GM21447 (cell line): ENCODE results near the gene TMEM107.
"Not testable (repeated sequence)": the region's sequence is repeated elsewhere in the genome, so short reads cannot be mapped to it uniquely, and the experiment has no call there.

Source experiments
- ATAC-seq: cut with Tn5 transposase; IDR thresholded peaks from one replicate; pipeline ENCODE4 v1.9.1; 2021; ENCODE audit not compliant: unreplicated experiment

TMEM107 gene

DNA sequence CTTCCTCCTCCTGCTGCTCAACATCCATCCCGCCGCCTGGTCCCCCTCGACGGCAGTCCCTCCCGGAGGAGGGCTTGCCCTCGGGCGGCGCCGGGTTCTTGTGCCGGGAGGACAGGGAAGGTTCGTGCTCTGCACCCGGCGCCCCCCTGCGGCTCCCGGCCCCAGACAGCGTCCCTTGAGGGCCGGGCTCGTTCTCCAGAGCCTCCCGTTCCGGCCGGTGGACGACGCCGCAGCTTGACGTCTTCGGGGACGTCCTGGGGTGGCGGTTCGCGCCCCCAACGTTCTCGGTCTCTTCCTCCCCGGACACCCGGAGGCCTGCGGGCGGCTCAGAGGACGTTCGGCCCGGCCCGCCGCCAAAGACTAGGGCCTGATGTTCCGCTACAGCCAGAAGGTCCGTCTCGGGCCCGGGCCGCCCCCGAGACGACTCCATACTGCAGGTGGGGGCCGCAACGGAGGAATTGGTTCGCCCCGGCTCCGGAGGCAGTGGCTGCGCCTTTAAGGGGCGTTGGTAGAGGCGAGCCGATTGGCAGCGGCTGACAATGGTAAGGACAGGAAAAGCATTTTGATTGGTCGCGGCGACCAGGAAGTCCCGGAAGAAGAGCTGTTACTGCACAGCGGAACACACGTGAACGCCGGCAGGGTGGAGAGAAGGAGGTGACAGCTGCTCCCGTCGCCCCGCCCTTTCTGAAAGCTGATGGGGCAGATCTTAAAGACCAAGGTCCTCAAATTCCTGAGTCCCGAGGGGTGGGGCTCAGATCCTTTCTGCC lies 13.7 kb upstream of the TMEM107 start, which contains the start of gene BORCS6:
Gene BORCS6 (minus strand): TSS at position 470 of the 767 bp plus-strand sequence. CDS start 40 bp downstream, at position 430.
- ATAC-seq = peak; percentile 48

DNA sequence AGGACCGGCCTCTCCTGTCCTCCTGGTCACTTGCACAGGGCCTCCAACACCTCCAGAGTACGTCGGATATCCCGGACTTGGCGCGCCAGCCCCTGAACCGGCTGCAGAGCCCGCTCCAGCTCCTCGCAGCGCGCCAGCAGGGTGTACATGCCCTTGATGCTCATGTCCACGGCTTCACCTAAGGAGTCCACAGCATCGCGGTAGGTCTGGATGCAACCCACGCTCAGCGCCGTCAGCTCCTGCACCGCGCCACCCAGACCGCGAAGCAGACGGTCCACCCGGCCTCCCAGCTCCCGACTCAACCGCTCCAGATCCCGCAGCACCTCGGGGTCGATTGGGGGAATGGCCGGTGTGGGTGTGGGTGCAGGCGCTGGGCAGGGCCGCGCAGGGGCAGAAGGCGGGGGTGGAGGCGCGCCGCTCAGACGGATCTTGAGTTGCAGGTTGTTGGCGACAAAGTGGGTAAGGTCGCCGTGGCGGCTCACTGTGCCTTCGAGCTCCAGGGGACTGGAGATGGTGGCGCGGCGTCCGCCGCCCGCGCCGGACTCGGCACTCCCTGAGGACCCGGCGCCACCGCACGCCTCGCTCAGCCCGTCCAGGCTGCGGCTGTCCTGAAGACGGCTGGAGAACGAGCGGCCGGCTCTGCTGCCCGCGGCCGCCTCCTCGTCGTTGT lies 13.0 kb upstream of the TMEM107 start:
- no peak for ATAC-seq

DNA sequence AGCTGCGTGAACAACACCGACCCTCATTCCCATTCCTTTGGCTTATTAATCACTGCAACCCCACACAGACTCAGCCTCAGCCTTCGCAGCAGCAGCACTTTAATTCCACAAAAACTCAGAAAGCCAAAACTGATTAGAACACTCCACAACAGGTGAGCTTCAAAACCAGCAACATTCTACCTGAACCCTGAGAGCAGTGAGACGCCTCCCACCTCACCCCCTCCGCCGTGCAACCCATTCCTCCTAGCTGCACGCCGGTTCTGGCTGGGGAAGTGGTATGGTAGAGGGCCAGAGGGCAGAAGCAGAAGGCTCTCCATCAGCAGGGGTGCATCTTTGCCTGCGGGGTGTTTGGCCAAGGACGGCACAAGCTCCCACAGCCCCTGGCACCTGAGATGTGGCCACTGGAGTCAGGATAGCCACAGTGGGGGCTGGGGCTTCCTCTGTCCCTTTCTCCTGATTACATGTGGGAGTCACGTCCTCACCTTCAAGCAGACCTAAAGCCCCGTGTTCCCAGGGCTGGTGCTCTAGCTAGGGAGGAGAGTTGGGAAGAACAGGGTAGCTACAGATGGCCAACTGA lies 12.2 kb upstream of the TMEM107 start:
- ATAC-seq = no peak

DNA sequence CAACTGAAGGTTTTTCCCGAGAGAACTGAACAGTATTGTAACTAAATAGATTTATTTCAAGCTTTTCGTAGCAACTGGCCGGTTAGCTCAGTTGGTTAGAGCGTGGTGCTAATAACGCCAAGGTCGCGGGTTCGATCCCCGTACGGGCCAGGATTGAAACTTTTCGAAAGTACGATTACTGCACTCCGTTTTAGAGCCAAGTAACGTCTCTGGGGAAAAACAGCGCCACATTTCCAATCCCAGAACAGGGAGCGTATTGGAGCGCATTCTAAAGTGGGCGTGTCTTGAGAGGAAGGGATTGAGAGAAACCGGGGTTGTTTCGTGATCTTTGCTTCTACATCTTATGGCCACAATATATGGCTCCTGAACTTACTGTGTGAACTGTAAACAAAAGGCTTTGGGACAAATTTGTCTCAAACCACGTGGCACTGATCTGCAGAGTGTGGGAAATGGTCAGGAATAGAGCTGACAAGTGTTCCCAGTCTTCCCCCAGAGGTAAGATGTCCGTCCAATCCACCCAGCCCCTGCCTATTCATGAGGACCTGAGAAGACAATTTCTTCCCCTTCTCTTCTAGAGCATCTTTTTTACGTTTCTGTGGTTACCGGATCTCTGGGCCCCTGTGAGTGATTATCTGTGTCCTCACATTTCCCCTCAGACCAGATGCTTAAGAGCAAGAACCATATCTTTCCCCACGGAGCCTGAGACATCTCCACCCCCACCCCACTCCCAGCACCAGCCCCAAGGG lies 11.5 kb upstream of the TMEM107 start:
- ATAC-seq = no peak

DNA sequence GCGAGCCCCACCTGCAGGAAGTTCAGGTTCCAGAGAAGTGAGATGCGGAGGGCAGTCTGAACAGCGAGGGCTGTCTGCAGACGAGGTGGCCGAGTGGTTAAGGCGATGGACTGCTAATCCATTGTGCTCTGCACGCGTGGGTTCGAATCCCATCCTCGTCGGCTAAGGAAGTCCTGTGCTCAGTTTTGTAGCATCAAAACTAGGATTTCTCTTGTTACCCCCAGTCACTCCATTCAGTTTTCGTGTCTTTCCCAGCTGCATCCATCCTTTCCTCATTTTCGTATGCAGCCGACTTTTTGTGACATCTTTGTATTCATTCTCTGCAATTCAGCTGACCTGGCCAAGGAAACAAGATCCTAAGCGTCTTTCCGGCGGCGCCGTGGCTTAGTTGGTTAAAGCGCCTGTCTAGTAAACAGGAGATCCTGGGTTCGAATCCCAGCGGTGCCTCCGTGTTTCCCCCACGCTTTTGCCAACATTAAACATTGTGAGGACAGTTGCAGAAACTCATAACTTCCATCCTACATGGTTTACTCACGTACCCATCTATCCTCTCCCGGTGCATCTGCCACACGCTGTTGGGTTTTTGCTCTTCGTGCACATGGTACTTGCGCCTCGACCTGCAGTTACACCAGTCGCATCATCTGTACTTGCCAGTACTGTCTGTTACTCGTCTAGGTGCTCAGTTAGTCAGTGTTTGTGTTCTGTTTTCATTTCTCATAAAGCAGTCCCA lies 10.8 kb upstream of the TMEM107 start:
- no peak for ATAC-seq

DNA sequence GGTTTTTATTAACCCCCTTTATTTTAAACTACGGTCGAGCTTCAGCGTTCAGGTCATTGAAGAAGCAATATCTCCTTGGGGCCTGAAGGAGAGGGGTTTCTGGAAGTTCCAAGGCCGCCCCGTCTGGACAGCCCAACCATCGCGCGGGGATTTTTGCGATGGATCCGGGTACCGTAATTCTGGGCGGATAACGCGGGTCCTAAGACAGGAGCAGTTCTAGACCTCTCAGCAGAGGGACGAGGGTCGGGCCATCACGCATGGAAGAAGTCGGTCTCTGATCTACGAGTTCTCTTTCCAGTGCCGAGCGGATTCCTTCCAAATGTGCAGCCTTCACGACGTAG lies 10.2 kb upstream of the TMEM107 start:
- no peak for ATAC-seq

DNA sequence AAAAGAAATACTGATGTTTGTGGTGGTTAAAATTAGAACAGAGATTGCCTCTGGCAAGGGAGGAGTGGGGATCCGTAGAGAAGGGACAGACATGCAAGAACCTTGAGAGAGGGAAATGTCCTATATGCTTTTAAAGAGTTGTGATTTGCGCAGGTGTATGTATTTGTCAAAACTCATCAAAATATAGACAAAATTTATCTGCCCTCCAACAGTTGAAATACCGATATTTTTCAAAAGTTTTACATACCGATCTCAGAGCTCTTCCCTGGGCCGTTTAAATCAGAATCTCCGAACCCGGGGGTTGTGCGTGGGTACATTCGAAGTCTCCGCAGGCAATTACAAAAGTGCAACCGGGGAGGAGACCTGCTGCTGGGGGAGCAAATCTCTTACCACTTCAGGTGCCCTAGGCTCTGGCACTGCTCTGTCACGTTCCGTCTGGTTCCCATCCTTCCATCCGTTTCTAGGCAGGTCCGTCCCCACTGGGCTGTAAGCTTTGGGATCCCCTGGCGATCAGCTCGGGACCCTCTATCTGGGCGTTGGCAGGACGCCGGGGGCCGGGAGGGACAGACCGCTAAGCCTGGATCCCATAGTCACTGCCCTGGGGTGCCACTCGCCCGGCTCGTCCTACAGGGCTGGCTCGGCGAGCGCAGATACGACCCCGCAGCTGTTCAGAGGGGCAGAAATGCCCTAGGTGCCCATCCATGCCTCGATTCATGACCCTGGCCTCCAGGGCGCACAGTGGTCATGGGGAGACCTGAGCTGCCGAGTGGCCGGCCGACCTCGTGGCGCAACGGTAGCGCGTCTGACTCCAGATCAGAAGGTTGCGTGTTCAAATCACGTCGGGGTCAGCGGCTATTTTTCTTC lies 9.6 kb upstream of the TMEM107 start:
- no peak for ATAC-seq

DNA sequence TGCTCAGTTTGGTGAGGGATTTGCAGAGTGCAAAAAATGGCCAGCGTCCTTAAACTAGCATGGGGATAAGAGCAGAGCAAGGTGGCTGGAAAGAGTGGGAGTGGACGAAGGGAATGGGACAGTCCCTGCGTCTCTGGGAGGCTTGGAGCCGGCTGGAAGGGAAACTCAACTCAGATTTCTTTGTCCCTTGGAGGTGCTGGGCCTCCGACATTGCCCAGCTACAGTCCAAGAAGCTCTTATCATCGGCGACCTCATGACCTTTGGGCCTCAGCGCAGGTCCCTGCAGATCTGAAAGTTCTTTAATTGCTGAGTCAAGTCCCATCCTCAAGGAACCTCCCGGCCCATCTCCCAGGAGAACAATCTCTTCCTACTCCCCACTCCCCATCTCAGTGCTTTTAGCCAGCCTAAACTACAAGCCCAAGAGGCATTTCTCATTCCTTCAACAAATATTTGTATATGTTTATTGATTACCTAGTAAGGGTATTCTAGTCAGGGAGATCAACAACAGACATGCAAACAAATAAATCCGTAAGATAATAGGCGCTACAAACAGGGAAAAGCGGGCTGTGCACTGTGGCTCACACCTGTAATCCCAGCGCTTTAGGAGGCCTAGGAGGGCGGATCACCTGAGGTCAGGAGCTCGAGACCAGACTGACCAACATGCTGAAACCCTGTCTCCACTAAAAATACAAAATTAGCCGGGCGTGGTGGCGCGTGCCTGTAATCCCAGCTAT lies 985 bp upstream of the TMEM107 start:
- no peak for ATAC-seq

DNA sequence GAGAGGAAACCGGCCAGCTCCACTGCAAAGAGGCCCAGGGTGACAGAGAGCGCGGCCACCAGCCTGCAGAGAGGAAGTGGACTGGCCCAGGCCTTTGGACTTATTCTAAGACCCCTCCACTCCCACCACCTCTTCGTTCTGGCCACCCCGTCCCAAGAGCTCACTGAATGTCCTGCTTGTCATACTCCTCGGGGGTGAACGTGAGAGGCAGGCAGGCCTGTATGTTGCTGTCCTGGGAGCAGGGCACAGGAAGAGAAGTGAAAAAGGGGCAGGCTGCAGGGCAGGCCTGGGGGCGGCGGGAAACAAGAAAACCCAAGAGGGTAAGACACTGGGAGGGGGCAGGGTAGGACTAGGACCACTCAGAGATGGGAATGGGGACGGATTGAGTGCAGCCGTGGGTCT lies 384 bp downstream of the TMEM107 start:
- peak; percentile 4 for ATAC-seq

DNA sequence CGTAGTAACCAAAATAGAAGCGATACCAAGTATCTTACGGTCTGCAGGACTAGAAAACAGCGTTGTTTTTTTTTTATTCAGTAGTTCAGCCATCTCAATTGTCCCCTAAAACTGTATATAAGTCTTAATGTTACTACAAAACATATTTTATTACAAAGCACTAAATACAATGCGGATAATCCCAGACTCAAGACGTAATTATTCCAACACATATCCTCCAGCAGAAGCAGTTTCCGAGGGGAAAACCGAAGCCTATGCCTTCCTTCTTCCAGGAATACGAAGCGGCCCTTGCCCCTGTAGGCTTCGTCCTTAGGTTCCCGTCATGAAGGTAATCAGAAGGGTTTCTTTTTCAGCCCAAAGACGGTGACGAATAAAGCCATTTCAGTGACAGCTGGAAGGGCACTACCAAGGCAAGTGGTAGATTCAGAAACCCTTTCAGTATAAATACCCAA lies 2.3 kb downstream of the TMEM107 start:
- no peak for ATAC-seq

DNA sequence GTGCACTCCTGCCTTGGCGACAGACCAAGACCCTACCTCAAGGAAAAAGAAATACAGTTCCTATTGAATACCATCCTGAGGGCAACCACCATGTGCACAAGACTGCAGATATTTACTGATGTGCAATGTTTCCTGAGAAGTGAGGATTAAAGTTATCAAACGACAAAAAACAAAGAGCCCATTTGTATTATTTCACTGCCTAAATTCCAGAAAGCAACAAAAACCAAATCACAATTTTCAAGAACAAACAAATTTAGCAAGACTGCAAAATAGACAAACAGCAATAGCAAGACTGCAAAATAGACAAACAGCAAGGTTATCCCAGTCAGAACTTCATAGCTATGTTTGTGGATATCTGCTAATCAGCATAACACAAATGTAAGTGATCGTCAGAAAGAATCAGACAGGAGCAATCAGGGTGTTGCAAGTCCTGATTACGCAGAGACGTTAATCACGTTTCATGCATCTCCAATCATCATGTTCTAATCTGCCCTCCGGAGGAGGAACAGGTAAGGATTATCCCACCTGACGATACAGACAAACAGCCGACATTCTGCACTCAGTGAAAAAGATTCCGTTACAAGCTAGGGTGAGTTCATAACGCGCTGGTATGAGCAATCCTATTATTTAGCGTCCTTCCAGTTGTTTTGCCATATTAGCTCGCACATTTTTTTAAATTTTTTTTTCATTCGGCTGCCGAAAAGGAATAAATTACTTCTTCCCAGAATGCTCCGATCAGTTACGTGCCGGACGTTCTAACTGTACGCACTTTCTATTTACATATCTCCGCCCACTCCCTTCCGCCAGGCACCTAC lies 2.9 kb downstream of the TMEM107 start:
- peak; percentile 72 for ATAC-seq

DNA sequence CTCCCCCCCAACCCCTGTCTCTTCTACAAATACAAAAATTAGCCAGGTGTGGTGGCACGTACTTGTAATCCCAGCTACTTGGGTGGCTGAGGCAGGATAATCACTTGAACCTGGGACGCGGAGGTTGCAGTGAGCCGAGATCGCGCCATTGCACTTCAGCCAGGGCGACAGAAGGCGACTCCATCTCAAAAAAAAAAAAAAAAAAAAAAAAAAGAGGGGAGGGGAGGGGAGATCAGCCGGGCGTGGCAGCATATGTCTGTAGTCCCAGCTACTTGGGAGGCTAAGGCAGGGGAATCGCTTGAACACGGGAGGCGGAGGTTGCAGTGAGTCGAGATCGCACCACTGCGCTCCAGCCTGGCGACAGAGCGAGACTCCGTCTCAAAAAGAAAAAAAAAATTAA lies 6.0 kb downstream of the TMEM107 start:
- not testable (repeated sequence) for ATAC-seq

DNA sequence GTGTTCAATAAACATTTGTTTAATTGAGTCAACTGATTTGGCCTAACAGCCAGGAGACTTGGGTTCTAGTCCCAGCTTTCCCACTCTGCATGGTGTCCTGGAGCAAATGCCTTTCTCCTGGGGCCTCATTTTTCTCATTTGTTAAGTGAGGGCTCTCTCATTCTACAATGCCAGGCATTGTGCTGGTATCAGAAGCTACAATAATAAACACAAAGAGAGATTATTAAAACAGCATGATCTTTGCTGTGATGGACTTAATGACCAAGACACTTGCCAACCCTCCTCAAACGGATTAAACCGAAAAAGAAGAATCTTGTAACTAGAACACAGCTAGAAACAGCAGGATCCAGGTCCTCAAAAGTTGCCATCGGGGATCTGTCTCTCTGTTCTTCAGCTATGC lies 8.7 kb downstream of the TMEM107 start:
- no peak for ATAC-seq

DNA sequence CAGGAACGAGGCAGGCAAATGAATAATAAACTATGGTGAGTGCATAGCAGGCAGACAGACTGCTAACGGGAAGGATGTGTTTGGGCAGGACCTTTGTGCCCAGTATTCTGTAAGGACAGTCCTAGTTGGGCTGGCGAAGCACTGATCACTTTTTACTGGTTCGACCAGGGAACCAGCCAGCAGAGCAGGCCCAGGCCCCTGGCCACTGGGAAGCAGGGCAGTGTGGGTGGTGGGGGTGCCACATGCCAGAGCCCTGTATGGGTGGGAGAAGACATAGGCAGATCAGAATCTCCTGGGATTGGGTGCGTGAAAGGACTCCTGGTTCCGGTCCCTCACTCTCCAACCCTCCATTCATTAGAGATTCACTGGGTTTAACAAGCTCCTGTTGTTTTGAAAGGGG lies 9.4 kb downstream of the TMEM107 start:
- no peak for ATAC-seq

DNA sequence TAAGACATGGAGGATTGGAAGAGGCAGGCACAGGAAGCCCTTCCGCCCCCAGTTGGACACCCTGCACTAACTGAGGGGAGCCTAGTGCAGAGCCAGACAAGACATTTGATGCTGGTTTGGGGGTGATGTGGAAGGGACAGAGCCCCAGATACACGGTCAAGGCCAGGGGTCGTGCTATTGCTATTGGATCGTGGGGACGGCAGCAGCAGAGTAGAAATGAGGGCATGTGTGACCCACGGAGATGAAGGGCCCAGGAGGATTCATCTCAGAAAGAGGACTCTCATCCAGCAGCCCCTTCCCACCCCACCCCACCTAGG lies 11.4 kb downstream of the TMEM107 start:
- no peak for ATAC-seq

DNA sequence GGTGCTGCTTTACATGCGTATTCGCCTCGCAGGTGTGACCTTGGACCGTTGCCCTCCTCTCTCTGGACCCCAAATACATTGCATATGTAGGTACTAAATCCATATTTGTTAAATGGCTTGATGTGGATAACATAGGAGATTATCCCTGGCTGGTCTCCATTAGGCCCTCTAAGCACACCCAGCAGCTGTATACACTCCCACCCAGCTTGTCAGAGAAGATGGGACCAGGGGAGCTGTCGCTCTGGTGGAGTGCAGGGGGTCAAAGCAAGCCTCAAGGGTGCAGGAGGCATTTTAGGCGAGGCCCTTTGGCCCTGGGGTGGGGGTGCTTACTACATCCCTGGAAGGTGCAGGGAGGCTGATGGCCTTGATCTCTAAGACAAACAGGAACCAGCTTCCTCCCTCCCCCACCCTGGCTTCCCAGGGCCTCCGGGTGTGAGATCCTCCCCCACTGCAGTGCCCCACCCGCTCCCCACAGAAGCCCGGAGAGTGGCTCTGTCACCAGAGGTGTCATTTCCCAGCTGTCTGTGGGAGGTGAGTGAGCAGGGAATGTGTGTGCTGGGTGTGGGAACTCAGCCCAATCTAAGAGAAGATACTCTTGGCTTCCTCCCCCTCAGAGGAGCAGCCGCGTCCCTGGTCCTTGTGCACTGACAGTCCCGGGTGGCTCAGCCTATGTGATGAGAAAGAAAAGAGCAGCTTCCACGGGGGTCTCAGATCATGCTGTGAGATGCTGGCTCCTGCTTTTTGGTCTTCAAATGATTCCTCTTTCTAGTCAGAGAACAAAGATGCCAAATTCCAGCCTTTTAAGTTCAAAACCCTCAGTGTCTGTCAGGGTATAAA lies 12.0 kb downstream of the TMEM107 start:
- ATAC-seq = no peak
